HG03097 (cell line): ENCODE data around the gene ECI1.

Experiments
- ATAC-seq: cut with Tn5 transposase; IDR thresholded peaks from one replicate; pipeline ENCODE4 v1.9.1; 2021; ENCODE audit not compliant: unreplicated experiment, low FRiP score

ECI1 gene

DNA sequence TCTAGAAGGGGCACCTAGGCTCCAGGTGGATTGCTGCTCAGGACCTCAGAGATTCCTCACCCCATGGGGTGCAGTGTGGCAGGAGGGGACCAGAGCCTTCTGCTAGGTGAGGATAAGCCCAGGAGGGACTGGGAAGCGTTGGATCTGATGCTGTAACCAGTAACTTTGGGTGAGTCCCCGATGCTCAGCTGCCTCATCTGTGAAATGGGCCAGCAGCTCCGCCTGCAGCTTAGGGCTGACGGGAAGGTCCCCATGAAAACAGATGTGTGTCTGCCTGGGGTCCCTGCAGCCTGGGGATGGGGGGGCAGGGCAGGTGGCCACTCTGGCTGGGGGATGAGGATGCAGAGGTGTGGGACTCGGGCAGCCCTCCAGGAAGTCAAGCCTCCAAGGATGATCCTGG lies 52.3 kb downstream of the ECI1 start:
- no peak for ATAC-seq

GRCh38 chr16:2198283-2198682 lies 53.1 kb downstream of the ECI1 start:
- no peak for ATAC-seq

DNA sequence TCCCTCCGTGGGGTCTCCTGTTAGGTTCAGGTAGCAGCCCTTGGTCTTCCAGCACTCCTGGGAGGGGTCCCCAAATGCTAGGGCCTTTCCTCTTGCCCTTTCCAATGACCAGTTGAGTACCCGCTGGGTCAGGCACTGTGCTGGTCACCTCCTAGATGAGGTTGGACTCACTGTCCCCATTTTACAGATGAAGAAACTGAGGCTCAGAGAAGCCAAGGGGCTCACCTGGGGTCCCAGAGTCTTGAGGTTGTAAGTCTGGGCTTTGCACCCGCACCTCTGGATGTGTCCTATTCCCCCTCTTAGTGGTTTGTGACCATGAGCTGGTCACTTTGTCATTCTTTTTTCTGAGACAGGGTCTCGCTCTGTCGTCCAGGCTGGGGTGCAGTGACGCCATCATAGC lies 53.6 kb downstream of the ECI1 start:
- no peak for ATAC-seq

DNA sequence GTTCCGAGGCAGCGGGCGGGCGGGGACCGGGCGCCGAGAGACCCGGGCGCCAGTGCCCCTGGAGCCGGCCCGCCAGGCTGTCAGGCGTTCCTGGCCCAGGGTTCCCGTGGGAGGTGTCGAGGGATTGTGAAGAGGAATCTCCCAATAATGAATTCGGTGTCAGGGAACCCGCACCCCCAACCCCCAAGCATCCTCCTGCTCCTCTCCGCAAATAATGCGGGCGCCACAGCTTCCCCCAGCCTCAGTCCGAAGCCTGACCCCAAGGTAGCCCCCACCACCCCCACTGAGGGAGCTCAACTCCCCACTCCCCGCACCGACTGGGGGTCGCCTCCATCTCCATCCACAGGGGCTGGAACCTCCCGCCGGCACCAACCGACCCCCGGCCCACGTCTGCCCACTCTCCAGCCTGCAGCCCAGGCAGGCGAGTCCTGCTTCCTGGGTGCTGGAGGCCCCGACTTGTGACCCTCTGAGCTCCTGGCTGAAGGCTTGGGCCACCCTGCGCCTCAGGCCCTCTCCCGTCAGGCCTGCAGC lies 54.3 kb downstream of the ECI1 start:
- ATAC-seq = no peak

GRCh38 chr16:2196162-2196980 lies 55.0 kb downstream of the ECI1 start, which contains the start of gene CASKIN1:
Gene CASKIN1 (minus strand): TSS chr16:2196605. CDS start chr16:2196432, 173 bp downstream.
- ATAC-seq = no peak

GRCh38 chr16:2195322-2196161 lies 55.8 kb downstream of the ECI1 start:
- no peak for ATAC-seq

DNA sequence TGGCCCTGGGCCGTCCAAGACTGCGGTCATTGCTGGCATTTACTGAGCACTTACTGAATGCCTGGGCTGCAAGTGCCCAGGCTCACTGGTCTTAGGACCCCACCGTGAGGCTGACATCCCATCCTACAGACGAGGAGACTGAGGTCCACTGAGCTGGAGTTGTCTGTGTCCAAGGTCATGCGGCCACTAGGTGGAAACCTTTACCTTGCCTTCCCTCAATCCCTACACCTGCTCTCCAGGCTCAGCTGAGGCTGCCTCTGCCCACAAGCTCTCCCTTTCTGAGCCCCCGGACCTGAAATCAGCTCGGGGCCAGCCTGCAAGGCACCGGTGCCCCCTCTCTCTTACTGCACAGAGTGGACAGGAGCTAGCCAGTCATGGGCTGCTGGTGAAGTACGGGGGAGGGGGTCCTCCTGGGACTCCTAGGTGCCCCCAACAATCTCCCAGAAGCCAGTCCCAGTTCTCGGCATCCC lies 56.5 kb downstream of the ECI1 start:
- no peak for ATAC-seq

GRCh38 chr16:2194166-2194834 lies 57.1 kb downstream of the ECI1 start:
- ATAC-seq = no peak

DNA sequence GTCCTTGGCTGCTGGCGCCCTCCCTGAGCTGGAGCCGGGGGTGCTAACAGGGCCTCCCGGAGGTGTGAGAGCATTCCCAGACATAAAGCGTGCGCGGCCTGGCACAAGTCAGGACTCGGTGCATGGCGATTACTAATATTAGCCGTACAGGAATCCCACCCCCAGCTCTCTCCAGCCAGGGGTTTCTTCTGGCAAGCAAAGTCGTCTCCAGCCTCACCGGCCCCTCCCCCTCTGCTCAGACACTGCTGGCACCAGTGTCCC lies 60.0 kb downstream of the ECI1 start:
- no peak for ATAC-seq

DNA sequence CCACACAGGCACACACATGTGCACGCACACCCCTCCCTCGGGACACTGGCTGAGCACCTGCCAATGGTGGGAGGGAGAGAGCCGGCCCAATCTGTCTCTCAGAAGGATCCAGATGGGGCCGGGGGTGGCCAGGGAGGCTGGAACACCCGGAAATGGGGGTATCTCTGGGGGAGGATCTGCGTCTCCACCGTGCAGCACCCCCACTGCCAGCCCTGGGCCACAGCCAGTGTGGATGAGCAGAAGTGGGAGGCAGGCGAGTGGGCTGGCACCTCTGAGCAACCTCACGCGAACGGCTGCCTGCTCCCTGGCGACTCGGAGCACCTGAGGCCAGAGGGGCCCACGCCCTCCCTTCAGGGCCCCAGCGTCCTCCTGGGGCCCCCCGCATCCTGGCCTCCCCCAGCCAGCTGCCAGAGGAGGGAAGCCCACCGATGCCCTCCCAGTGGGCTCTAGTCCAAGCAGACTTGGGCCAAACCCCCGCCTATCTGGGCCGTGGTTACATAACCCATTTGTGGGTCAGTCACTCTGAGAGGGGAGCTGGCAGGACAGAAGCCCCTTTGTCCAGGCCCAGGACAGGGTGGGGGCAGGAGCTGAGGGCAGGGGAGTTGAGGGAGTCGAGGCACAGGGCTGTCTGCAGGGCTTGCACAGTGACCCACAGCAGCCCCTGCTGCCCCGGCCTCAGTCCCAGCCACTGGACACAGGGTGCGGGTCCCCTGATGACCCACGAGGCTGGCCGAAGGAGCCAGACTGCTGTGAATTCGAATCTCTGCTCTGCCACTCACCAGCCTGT lies 60.5 kb downstream of the ECI1 start:
- no peak for ATAC-seq

- no peak for ATAC-seq
Measured at GRCh38 chr16:2190002-2190658, 61.3 kb downstream of the ECI1 start.
